T-helper 17 cell (primary cell): ENCODE data around the gene NR2F1-AS1. TPM values are rescaled to one million over a fixed set of nuclear protein-coding genes. Genes with fewer than 3 reads are reported as not detected.
"Not testable (repeated sequence)": the region's sequence is repeated elsewhere in the genome, so short reads cannot be mapped to it uniquely, and the experiment has no call there.

Source experiments
- ATAC-seq: fragments of 150-1000 bp; cut with Tn5 transposase; 2 replicates; pipeline ENCODE4 v1.10.0; 2021; ENCODE audit warnings: mild to moderate bottlenecking, moderate library complexity
- DNase-seq, 3 donors: peaks; one replicate each; pipeline versions ENCODE4 v3.0.0 to v3.0.0-alpha.2; 2020 to 2021
- H3K9me3 ChIP-seq: one replicate; pipeline ENCODE4 v1.7.0; 2013; ENCODE audit warnings: low read length, mild to moderate bottlenecking; ENCODE audit not compliant: control insufficient read depth, poor library complexity, severe bottlenecking
- H3K27ac Mint-ChIP-seq: one replicate; pipeline ENCODE4 v1.8.0; 2022; ENCODE audit warnings: mild to moderate bottlenecking, moderate library complexity, mixed read lengths
- H3K27me3 Mint-ChIP-seq: one replicate; pipeline ENCODE4 v1.8.0; 2022; ENCODE audit warnings: mixed read lengths
- H3K36me3 Mint-ChIP-seq: one replicate; pipeline ENCODE4 v1.8.0; 2022; ENCODE audit warnings: low read depth, mixed read lengths
- H3K4me1 Mint-ChIP-seq: one replicate; pipeline ENCODE4 v1.8.0; 2022; ENCODE audit warnings: mild to moderate bottlenecking, mixed read lengths
- H3K4me3 Mint-ChIP-seq: one replicate; pipeline ENCODE4 v1.8.0; 2022; ENCODE audit warnings: mild to moderate bottlenecking, moderate library complexity, mixed read lengths
- total RNA-seq, 4 donors: library from RNA in 2 of 4; stranded (reverse) in 2 of 4; gene quantifications; one replicate each; pipeline ENCODE4 v1.2.3 and lab custom pipeline; 2022 to 2026

The NR2F1-AS1 gene
- total RNA-seq, 2 donors from 2014 or later = not detected

DNA sequence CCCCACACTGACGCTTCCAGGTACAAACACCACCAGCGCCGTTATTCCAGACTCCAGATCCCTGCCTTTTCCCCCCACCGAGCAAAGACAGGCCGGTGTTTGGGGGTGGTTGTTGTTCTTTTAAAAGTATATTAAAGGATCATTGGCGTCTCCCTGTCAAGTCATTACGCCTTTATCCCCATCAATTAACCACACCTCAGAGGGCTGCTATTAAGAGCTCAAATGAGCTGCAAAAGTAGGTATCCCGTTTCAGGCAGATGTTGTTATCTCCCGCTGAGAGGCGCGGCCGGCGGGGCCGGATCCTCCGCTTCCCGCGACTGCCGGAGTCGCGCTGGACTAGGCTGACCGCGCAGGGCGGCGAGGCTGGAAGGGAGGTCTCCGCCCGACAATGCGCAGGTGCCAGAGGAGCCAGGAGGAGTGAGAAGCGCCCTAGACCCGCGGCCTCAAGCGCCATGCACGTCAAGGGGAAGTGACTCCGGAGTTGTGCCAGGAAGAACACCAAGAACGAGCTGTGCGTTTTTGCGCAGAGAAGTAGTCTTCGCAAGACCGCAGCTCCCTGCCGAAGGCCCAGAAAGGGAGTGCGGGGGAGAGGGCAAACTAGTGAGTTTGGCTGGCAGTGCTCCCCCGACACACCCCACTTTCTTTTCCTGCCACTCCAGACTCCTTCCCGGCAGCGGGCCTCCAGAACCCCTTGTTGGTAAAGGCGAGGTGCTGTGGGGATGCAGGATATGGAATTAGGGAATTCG lies 8.2 kb downstream of the NR2F1-AS1 start:
- H3K4me3 Mint-ChIP-seq = peak overlapping the region; percentile 55
- peak overlapping the region; percentile 65 for H3K27ac Mint-ChIP-seq
- H3K9me3 ChIP-seq = peaks cover 3% of the 10 kb centered on the region
- no peak for ATAC-seq
- H3K36me3 Mint-ChIP-seq = peaks cover 3% of the 10 kb centered on the region
- H3K27me3 Mint-ChIP-seq = peaks cover 87% of the 10 kb centered on the region
- peaks cover 4% of the 10 kb centered on the region for H3K4me1 Mint-ChIP-seq
- no peak for DNase-seq

- Mint-ChIP-seq H3K36me3 (peaks cover 3% of the 10 kb centered on the region), H3K4me1 (peaks cover 4% of the 10 kb centered on the region), H3K4me3 (peak overlapping the region; percentile 72), H3K27ac (no peak overlapping the region), H3K27me3 (peaks cover 87% of the 10 kb centered on the region)
- peaks cover 3% of the 10 kb centered on the region for H3K9me3 ChIP-seq
- no peak for ATAC-seq
- DNase-seq = no peak
Measured at GRCh38 chr5:93572101-93572607, 8.9 kb downstream of the NR2F1-AS1 start.

DNA sequence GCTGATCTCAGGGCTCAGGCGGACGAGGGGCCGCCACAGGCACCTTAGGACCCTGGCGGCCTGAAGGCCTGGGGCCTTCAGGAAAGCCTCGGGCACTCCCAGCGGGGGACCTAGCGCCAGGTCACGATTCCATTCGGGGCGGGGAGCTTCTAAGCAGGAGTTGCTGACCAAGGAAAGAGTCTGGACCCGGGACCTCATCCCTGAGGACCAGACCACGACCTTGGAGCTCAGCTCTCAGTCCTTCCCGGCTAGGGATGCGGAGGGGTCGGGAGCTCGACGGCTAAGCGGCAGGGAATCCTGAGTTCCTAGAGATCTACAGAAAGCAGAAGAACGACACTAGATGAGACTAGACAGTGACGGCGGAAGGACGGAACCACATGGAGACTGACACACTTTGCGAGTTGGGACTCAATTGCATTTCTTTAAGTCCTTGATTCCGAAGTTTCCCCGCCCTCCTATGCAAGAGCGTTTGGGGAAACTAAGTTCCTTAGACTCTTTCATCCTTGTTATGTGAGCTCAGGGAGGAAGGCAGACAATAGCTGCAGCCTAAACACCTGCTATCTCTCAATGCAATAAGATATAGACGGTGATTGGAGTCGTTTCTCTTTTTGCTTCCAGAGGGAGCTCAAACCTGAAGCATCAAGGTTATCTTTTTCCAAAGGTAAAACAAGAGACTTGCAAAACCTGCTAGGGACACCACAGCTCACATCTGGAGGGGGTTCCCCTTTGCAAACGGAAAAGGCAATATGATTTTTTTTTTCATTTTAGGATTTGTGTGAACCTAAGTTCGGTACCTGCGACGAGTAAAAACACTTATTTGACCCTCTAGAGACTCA lies 9.7 kb downstream of the NR2F1-AS1 start:
- Mint-ChIP-seq H3K36me3 (peaks cover 3% of the 10 kb centered on the region), H3K27ac (no peak overlapping the region)
- ATAC-seq = no peak

DNA sequence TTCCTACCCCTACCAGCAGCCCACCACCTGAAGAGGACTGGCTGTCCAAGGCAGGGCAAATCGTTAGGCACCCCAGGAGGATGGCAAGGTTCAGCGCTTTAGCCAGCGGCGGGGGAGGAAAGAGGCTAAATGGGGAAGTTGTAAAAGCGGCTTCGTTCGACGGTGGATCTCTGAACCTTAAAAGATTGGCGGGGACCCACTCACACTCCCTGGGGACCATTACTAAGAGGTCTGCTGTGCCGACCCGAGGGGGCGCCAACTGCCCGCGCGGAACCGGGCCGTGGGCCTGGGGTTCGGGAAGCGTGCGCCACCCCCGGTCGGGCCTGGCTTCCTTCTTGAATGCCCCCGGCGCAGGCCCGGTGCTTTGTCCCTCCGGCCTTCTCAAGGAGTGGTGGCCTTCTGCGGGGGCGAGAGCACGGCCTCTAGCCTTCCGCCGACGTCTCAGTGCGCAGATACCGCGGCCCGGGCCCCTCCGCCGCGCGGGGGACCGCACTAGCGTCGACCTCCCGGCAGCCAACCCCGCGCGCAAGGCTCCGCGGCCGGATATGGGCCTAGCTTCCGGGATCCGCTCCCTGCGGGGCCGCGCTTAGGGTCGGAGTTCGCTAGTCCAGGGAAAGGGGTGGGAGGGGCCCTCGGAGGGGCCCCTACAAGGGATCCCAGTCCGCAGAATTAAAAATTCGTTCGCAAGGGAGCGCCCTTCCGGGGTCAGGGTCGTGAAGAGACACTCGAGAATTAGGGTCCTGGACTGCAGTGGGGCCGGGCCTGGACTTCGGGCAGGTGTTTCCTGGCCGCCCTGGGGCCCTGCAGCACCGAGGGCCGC lies 10.5 kb downstream of the NR2F1-AS1 start:
- DNase-seq (no peak), ATAC-seq (peak; percentile 27)
- Mint-ChIP-seq H3K27me3 (peaks cover 73% of the 10 kb centered on the region), H3K4me1 (peaks cover 4% of the 10 kb centered on the region), H3K27ac (no peak overlapping the region), H3K4me3 (peak overlapping the region; percentile 4), H3K36me3 (peaks cover 3% of the 10 kb centered on the region)
- H3K9me3 ChIP-seq = peaks cover 3% of the 10 kb centered on the region

More for the DNA sequence above, 9.7 kb downstream of the NR2F1-AS1 start:
- peaks cover 3% of the 10 kb centered on the region for H3K9me3 ChIP-seq
- H3K4me1 Mint-ChIP-seq = peaks cover 4% of the 10 kb centered on the region
- peak overlapping the region; percentile 72 for H3K4me3 Mint-ChIP-seq
- no peak for DNase-seq
- peaks cover 81% of the 10 kb centered on the region for H3K27me3 Mint-ChIP-seq

GRCh38 chr5:93569300-93570160 lies 11.5 kb downstream of the NR2F1-AS1 start:
- H3K36me3 Mint-ChIP-seq = peaks cover 3% of the 10 kb centered on the region
- DNase-seq (no peak), ATAC-seq (no peak)
- peaks cover 3% of the 10 kb centered on the region for H3K9me3 ChIP-seq
- H3K27me3 Mint-ChIP-seq = peaks cover 63% of the 10 kb centered on the region
- H3K4me1 Mint-ChIP-seq = peaks cover 4% of the 10 kb centered on the region
- no peak overlapping the region for H3K4me3 Mint-ChIP-seq
- H3K27ac Mint-ChIP-seq = no peak overlapping the region

GRCh38 chr5:93567424-93567823 lies 13.6 kb downstream of the NR2F1-AS1 start:
- DNase-seq = no peak
- Mint-ChIP-seq H3K27ac (no peak overlapping the region), H3K36me3 (peaks cover 3% of the 10 kb centered on the region), H3K27me3 (peaks cover 51% of the 10 kb centered on the region), H3K4me3 (no peak overlapping the region), H3K4me1 (peaks cover under 1% of the 10 kb centered on the region)
- ATAC-seq = no peak
- peaks cover 3% of the 10 kb centered on the region for H3K9me3 ChIP-seq

GRCh38 chr5:93566091-93566490 lies 14.9 kb downstream of the NR2F1-AS1 start:
- DNase-seq (no peak), ATAC-seq (no peak)
- Mint-ChIP-seq H3K27ac (no peak overlapping the region), H3K27me3 (peaks cover 38% of the 10 kb centered on the region), H3K4me1 (no peaks in the 10 kb centered on the region), H3K36me3 (peaks cover 3% of the 10 kb centered on the region), H3K4me3 (no peak overlapping the region)
- H3K9me3 ChIP-seq = peaks cover 3% of the 10 kb centered on the region

GRCh38 chr5:93557021-93557604 lies 23.9 kb downstream of the NR2F1-AS1 start:
- Mint-ChIP-seq H3K27ac (no peak overlapping the region), H3K4me3 (no peak overlapping the region), H3K36me3 (no peaks in the 10 kb centered on the region), H3K4me1 (no peaks in the 10 kb centered on the region), H3K27me3 (peaks cover 28% of the 10 kb centered on the region)
- ATAC-seq (no peak), DNase-seq (no peak)
- H3K9me3 ChIP-seq = no peaks in the 10 kb centered on the region

GRCh38 chr5:93549594-93549993 lies 31.4 kb downstream of the NR2F1-AS1 start:
- not testable (repeated sequence) for H3K9me3 ChIP-seq, H3K36me3 Mint-ChIP-seq, H3K4me1 Mint-ChIP-seq, H3K27ac Mint-ChIP-seq, H3K4me3 Mint-ChIP-seq, DNase-seq, ATAC-seq
- peaks cover 27% of the 10 kb centered on the region for H3K27me3 Mint-ChIP-seq

DNA sequence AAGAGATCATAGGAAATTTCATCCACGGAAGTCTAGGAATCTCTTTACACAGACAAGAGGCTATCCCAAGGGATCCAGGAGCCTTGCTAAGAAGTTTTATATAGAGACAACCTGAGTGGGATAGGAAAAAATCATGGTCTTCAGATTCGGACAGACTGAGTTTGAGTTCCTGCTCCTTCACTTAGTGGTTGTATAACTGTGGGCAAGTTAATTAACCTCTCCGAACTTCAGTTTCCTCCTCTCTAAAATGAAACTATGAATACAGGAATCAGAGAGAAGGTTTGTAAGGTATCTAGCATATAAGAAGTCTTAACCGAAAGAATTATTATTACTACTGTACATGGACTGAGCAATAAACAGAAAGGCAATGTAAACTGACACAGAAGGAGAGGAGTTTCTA lies 35.1 kb downstream of the NR2F1-AS1 start:
- Mint-ChIP-seq H3K36me3 (no peaks in the 10 kb centered on the region), H3K4me1 (no peaks in the 10 kb centered on the region), H3K27ac (no peak overlapping the region), H3K4me3 (no peak overlapping the region), H3K27me3 (peaks cover 34% of the 10 kb centered on the region)
- H3K9me3 ChIP-seq = no peaks in the 10 kb centered on the region
- DNase-seq = no peak
- no peak for ATAC-seq

DNA sequence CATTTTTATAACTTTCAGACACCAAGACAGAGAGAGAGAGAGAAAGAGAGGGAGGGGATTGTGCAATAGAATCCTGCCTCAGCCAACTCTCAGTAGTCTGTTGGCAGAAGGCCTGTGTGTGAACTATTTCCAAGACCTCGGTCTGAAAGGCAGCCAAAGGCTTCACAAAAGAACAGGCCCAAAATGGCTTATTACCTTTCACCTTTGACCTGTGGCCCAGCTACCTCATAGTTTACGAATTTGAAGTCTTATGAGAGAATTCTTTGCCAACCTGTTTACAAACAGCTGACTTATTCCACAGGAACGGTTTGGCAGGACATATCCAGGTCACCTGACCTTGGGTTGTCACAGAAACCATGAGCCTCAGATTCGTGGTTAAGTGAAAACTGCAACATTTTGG lies 48.6 kb downstream of the NR2F1-AS1 start:
- H3K27me3 Mint-ChIP-seq = no peaks in the 10 kb centered on the region
- H3K27ac Mint-ChIP-seq = no peak overlapping the region
- ATAC-seq (no peak), DNase-seq (no peak)
- H3K4me1 Mint-ChIP-seq = no peaks in the 10 kb centered on the region
- no peaks in the 10 kb centered on the region for H3K36me3 Mint-ChIP-seq
- H3K4me3 Mint-ChIP-seq = no peak overlapping the region
- no peaks in the 10 kb centered on the region for H3K9me3 ChIP-seq

- H3K27me3 Mint-ChIP-seq, H3K9me3 ChIP-seq, H3K27ac Mint-ChIP-seq, ATAC-seq, DNase-seq, H3K4me3 Mint-ChIP-seq, H3K4me1 Mint-ChIP-seq, H3K36me3 Mint-ChIP-seq: not testable (repeated sequence)
Measured at GRCh38 chr5:93521815-93522214, 59.2 kb downstream of the NR2F1-AS1 start.
